ENCODE measurements around the gene NXPE3. TPM values are rescaled to one million over a fixed set of nuclear protein-coding genes. Genes with fewer than 3 reads are reported as not detected.

NXPE3 gene
- total and polyA plus RNA-seq, 9 of the 15 experiments (the other 6 are each of a cell fraction or from before 2014, with no cell fraction given): 0.25 to 2.5 (median 0.95) TPM

DNA sequence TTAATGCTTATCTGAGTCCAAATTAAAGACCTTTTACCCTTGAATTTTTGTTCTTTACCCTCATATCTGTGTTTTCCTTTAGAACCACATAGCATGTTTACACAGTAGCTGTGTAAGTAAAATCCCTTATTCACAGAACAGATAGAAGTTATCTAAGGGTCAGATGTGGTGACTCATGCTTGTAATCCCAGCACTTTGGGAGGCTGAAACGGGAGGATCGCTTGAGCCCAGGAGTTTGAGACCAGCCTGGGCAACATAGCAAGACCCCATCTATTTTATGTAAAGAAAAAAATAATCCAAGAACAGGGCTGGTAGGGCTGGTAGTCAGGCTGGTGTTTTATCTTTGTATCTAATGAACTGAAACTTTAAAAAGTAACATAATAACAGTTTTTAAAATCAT lies 23.2 kb downstream of the NXPE3 start (continued):
- no peak for TF ChIP-seq STAG1 (CRISPR knock-in tag; IDR thresholded peaks at IDR 0.05; ENCODE audit: borderline replicate concordance)
- TF ChIP-seq BCL6 (CRISPR knock-in tag; IDR thresholded peaks at IDR 0.05): no peak
- TF ChIP-seq JUND (IDR thresholded peaks at IDR 0.05; ENCODE audit: borderline replicate concordance, low read depth, low read length): peak; percentile 73; the same call in 1 of the 2 replicates
- TF ChIP-seq JUND (tag; IDR thresholded peaks at IDR 0.05; ENCODE audit: borderline replicate concordance, low read depth, low read length): peak; percentile 75; the same call in 2 of the 3 replicates
- TF ChIP-seq, protein P1, sequence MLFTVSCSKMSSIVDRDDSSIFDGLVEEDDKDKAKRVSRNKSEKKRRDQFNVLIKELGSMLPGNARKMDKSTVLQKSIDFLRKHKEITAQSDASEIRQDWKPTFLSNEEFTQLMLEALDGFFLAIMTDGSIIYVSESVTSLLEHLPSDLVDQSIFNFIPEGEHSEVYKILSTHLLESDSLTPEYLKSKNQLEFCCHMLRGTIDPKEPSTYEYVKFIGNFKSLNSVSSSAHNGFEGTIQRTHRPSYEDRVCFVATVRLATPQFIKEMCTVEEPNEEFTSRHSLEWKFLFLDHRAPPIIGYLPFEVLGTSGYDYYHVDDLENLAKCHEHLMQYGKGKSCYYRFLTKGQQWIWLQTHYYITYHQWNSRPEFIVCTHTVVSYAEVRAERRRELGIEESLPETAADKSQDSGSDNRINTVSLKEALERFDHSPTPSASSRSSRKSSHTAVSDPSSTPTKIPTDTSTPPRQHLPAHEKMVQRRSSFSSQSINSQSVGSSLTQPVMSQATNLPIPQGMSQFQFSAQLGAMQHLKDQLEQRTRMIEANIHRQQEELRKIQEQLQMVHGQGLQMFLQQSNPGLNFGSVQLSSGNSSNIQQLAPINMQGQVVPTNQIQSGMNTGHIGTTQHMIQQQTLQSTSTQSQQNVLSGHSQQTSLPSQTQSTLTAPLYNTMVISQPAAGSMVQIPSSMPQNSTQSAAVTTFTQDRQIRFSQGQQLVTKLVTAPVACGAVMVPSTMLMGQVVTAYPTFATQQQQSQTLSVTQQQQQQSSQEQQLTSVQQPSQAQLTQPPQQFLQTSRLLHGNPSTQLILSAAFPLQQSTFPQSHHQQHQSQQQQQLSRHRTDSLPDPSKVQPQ (CRISPR knock-in tag; IDR thresholded peaks at IDR 0.05; ENCODE audit: borderline replicate concordance): no peak
- TF ChIP-seq ZNF121 (CRISPR knock-in tag; conservative IDR thresholded peaks at IDR 0.05): peak; percentile 67

DNA sequence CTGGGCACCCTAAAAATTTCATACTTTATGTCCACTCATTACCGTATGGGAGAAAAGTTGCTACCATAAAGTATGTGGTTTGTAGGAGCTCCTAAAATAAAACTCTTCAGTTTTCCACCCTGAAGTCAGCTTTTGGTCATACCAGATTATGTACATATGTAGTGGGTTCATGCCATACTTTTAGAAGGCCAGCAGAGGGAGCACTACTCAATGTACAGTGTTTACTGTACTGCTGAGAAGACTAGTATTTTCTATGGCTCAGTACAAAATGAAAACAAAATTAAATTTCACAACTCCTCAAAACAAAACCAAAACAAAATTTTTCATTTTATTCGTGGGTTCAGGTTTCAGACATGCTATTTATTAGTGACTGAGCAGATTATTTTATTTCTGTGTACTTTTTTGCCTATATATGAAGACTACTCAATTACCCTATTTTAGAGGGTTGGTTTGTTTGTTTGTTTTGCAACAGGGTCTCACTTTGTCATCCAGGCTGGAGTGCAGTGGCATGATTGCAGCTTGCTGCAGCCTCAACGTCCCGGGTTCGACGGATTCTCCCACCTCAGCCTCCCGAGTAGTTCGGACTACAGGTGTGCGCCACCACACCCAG lies 24.3 kb downstream of the NXPE3 start:
- WGBS (ENCODE audit: insufficient coverage, low coverage, missing lambda C conversion rate): 38% methylated on average over 9 of the region's 9 CpGs
- POLR2A ChIA-PET: interaction anchor here (0.6 kb wide), 1 partner anchor 807 kb away, joined by 3 read pairs; no protein-coding TSS in a partner anchor
- Histone ChIP-seq H3K4me1 (replicated peaks in 1 of 2; ENCODE audit: control insufficient read depth in 2 of 2, insufficient read depth in 2 of 2, low read length in 2 of 2) (no peaks in the 10 kb centered on the region), H3K27me3 (ENCODE audit: control insufficient read depth in 2 of 2, insufficient read depth in 2 of 2, low read length in 2 of 2) (no peaks in the 10 kb centered on the region), H3K27ac (ENCODE audit: extremely low read depth, low read depth, low read length) (no peak overlapping the region), H3K9ac (ENCODE audit: insufficient read depth in 1 of 2, low read depth in 2 of 2, low read length in 2 of 2) (no peak overlapping the region), H3K36me3 (ENCODE audit: control insufficient read depth, insufficient read depth, low read length) (no peaks in the 10 kb centered on the region), H3K9me3 (replicated peaks; ENCODE audit: control insufficient read depth, insufficient read depth, low read depth, low read length) (no peaks in the 10 kb centered on the region), H3K79me2 (ENCODE audit: control insufficient read depth, insufficient read depth, low read length) (no peaks in the 10 kb centered on the region), H3K4me3 (no peak overlapping the region), H3K9me1 (ENCODE audit: control insufficient read depth, insufficient read depth, low read length) (no peaks in the 10 kb centered on the region), H2AFZ (ENCODE audit: low read depth, low read length) (no peak overlapping the region), H3K4me2 (ENCODE audit: insufficient read depth, low read length) (no peak overlapping the region), H4K20me1 (replicated peaks; ENCODE audit: control insufficient read depth, insufficient read depth, low read length) (no peaks in the 10 kb centered on the region)
- intact Hi-C loops (cut with micrococcal nuclease): loop anchor here (2.0 kb wide), 1 partner anchor 108 kb away; no protein-coding TSS in a partner anchor
- FAIRE-seq (peak; percentile 80), DNase-seq (ENCODE audit: extremely low read depth in 1 of 4, low spot score in 3 of 4) (peak; percentile 34 to 72 (median 51)), ATAC-seq (peak; percentile 98)
- in situ Hi-C loops (cut with MboI): loop anchor here (25.0 kb wide), 1 partner anchor 734 kb away; no protein-coding TSS in a partner anchor
- BruUV-seq (replicated peaks): no TSS peak
- CTCF ChIA-PET (ENCODE audit: low intra/inter-chr PET ratio): interaction anchor here (0.6 to 1.1 kb wide), 2 partner anchors 426 to 724 kb away, joined by 3 read pairs; no protein-coding TSS in a partner anchor
- TF ChIP-seq RAD21 (CRISPR knock-in tag; conservative IDR thresholded peaks at IDR 0.05 in 1 of 2, IDR thresholded peaks at IDR 0.05 in 1 of 2) (peak in 1 of 2 experiments; percentile 56; a peak in 2 of 4 replicates), HINFP (tag; conservative IDR thresholded peaks at IDR 0.05; ENCODE audit: low read depth) (no peak), ZNF507 (tag; conservative IDR thresholded peaks at IDR 0.05) (no peak), ZNF431 (CRISPR knock-in tag; IDR thresholded peaks at IDR 0.05) (no peak), HES1 (IDR thresholded peaks at IDR 0.05; ENCODE audit: low read depth) (no peak)
- TF ChIP-seq, protein P2, sequence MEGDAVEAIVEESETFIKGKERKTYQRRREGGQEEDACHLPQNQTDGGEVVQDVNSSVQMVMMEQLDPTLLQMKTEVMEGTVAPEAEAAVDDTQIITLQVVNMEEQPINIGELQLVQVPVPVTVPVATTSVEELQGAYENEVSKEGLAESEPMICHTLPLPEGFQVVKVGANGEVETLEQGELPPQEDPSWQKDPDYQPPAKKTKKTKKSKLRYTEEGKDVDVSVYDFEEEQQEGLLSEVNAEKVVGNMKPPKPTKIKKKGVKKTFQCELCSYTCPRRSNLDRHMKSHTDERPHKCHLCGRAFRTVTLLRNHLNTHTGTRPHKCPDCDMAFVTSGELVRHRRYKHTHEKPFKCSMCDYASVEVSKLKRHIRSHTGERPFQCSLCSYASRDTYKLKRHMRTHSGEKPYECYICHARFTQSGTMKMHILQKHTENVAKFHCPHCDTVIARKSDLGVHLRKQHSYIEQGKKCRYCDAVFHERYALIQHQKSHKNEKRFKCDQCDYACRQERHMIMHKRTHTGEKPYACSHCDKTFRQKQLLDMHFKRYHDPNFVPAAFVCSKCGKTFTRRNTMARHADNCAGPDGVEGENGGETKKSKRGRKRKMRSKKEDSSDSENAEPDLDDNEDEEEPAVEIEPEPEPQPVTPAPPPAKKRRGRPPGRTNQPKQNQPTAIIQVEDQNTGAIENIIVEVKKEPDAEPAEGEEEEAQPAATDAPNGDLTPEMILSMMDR (IDR thresholded peaks at IDR 0.05 in 2 of 3, conservative IDR thresholded peaks at IDR 0.05 in 1 of 3; ENCODE audit: insufficient read depth in 2 of 3, low read depth in 1 of 3, low read length in 3 of 3): peak; percentile 35 to 62 (median 58); a peak in 5 of 6 replicates

Measured in K562 (cell line).